GM12873 (cell line): ENCODE measurements around the gene ARL13B.

ENCODE experiments used
- TF ChIP-seq, protein P1 (sequence below): IDR thresholded peaks from 2 replicates; pipeline ENCODE4 v1.5.1; 2012; ENCODE audit warnings: low read depth, mild to moderate bottlenecking, moderate library complexity, low read length, control low read depth; ENCODE audit not compliant: insufficient read depth; ENCODE audit errors: missing control alignments

ARL13B gene

DNA sequence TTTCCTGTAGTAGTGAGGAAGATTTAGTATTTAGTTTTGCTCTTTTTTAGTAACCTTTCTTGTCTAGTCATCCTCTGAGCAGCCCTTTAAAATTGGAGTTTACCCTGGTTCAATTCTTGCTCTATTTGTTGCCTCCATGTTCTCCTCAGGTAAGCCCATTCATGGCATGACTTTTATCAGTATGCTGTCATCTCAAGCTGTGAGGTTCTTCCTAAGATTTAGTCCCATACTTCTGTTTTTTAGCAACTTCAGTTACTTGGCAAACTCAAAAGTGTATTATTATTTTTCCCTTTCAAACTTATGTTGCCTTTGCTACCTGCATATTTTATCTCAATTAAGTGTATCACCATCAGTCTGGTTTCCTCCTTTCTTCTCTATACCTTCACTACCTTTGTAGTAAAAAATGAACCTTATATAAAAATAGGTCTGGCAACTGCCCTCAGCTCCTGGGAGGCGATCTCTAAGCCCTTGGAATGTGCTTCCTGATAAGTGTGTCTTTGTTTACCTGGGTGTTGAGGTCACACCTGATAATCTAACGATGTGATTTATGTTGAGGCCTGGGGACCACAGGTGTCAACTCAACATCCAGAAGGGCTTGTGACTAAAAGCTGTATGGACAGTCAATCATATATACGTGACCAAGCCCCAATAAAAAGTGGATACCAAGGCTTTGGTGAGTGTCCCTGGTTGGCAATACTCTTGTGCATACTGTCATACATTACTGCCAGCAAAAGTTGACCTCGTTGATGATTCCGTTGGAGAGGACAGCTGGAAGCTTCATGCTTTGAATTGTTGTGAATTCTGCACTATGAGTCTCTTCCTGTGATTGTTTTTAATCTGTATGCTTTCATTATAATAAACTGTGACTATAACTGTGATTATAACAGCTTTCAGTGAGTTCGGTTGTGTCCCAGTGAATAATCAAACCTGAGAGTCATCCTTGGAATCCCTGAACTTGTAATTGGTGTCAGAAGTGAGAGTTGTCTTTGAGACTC is 86.8 kb downstream of the ARL13B start:
- TF ChIP-seq, protein P1, sequence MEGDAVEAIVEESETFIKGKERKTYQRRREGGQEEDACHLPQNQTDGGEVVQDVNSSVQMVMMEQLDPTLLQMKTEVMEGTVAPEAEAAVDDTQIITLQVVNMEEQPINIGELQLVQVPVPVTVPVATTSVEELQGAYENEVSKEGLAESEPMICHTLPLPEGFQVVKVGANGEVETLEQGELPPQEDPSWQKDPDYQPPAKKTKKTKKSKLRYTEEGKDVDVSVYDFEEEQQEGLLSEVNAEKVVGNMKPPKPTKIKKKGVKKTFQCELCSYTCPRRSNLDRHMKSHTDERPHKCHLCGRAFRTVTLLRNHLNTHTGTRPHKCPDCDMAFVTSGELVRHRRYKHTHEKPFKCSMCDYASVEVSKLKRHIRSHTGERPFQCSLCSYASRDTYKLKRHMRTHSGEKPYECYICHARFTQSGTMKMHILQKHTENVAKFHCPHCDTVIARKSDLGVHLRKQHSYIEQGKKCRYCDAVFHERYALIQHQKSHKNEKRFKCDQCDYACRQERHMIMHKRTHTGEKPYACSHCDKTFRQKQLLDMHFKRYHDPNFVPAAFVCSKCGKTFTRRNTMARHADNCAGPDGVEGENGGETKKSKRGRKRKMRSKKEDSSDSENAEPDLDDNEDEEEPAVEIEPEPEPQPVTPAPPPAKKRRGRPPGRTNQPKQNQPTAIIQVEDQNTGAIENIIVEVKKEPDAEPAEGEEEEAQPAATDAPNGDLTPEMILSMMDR, result no peak

DNA sequence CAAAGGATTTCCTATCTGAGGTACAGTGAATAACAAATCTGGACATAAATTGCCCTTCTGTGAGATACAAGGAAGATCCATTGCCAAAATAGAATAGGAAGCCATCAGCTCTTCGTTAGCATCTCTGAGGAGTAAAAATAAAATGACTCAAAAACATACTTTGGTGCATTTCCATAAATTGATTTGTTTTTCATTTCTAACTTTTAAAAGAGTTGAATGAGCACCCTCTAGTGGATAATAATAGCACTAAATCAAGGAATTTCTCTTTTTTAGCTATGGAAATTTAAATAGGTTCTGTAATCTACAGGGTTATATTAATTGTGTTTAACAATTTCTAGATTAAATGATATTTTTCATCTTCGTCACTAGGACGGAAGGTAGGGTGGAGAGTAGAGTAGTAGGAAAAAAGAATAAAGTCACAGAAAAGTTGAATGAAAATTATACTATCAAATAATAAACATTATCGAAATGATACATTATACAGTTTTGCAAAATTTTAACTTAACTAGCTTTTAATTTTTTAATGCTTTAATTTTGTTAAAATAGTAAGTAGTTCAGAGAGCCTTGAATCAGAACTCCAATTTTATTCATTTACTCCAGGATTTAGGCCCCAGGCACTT is 89.3 kb downstream of the ARL13B start:
- TF ChIP-seq, protein P1, result peak; percentile 25

DNA sequence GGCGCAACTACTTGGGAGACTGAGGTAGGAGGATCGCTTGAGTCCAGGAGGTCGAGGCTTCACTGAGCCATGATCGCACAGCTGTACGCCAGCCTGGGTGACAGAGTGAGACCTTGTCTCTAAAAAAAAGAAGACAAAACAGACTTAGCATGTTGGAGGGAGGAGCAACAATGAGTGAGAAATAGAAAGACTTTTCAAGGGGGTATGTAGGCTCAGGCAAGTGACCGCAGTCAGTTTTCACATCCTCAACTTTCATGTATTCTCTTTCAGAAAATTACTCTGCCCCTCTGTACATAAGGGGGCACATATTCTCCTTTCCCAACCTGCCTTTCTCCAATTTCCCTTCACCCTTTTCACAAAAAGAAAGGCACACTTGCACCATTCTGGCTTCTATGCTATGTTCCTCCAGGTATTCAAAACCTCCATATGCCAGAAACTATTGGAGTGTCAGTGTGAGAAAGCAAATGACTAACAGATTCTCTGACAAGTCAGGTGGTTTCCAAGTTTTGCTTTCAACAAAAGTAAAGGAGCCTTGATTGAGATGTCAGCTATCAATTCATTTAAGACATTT is 90.5 kb downstream of the ARL13B start:
- TF ChIP-seq, protein P1, result no peak

DNA sequence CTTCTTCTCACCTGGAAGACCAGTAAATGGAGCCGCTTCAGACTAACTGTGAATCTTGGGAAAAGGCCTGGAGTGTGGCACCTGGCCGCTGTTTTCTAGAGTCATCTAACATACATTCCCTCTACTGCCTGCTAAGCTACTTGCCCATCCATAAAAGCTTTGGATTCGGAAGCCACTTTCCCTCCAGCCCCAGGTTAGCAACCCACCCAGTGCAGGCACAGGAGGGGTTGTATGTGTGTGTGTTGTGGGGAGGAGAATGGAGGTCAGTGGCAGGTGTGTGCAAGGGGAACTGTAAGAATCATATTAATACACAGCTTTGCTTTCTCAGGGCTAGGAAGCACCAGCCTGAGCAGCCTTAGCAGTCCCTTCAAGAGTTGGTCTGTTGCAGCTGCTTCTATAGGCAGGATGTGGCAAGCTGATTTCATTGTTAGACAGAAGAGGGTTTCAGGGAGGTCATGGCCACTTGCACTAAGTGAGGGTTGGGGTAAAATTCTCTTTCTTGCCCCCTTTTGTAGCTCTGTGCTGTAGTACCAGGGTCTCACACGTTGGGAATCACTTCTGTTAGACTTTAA is 91.8 kb downstream of the ARL13B start:
- TF ChIP-seq, protein P1, result no peak

DNA sequence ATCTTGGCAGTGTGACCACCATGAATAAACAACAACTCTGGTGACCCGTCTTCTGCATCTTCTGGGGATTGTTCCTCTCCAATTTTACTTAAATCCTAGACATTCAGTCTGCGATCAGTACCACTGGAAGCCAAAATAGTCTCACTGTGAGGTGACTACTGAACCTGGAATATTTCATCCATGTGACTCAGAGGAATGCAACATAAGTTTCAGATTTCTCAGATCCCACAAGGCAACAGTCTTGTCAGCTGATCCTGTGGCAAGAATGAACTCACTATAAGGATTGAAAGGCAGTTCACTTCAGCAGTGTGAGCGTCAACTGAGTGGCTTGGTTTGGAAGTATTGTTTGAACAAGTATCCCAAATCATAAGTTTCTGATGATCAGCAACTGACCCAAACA is 96.1 kb downstream of the ARL13B start:
- TF ChIP-seq, protein P1, result no peak

DNA sequence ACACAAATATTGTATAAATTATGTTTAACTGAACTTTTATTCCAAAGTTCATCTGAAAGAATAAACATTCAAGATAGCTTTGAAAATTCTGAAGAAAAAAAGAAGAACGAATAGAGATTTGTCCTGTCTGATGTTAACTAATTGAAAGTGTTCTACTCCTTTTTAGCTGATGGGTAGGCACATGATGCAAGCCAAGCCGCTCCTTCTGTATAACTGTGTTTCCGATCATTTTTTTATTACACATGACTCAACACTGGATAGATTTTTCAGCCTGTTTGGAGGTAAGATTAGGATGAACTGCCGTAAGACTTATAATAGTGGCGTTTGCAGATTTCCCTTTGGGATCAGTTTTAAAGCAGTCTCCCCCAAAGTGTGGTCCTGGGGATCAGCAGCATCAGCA is 101.9 kb downstream of the ARL13B start:
- TF ChIP-seq, protein P1, result no peak
